ENCODE measurements around the gene APCDD1L. TPM values are rescaled to one million over a fixed set of nuclear protein-coding genes. Genes with fewer than 3 reads are reported as not detected.

Gene APCDD1L
- total and polyA plus RNA-seq, 4 donors: 0.02 to 0.74 (median 0.31) TPM

DNA sequence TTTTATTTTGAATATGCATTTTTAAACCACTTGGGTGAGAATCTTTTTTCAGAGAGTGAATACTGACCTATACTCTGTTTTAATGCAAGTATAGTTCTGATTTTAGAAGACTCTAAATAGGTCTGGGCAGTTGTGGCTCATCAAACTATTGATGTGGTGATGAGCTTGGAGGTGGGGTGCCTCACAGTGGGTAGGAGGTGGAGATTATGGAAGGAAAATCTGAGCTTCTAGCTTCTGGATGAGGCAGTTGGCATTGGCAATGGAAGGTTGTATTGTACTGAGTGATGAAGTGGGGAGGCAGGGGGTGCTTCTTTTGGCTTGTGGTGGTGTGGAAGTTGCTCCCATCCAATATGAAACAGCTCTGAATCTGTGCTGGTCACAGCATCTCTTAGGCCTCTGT is 73.5 kb downstream of the APCDD1L start:
- no peak for ATAC-seq (ENCODE audit: insufficient read depth, low FRiP score)

DNA sequence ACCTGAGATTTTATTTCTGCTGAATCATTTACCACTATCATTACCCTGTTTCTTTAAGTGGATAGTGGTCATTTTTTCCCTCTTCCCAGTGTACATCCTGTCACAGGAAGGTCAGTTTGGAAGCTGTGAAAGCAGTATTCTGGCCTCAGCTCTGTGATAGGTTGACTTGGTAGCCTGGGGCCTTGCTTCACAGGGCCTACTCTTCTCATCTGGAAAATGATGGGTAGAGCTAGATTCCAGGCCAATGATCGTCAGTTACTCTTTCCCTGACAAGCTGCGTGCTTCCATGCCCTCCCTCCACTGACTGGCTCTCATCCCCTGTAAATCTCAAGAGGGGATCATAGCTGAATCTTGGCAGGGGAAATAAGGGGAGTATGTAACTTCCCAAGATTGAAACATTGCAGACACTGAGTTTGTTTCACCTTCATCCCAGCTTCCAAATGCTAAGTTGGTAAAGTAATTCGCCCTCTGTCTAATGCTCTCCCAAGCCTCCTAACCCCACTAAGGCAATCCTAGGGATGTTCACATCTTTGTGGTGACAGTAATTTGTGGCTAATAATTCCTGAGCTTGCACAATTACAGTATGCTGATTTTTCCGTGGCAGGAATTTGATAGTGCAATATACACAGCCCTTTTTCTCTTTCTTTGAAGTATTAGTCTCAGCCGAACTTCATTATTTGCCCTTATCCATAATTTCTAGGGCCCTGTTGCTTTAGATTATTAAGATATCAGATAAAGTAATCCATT is 75.0 kb downstream of the APCDD1L start:
- ATAC-seq (ENCODE audit: insufficient read depth, low FRiP score): no peak
- TF ChIP-seq, protein P1, sequence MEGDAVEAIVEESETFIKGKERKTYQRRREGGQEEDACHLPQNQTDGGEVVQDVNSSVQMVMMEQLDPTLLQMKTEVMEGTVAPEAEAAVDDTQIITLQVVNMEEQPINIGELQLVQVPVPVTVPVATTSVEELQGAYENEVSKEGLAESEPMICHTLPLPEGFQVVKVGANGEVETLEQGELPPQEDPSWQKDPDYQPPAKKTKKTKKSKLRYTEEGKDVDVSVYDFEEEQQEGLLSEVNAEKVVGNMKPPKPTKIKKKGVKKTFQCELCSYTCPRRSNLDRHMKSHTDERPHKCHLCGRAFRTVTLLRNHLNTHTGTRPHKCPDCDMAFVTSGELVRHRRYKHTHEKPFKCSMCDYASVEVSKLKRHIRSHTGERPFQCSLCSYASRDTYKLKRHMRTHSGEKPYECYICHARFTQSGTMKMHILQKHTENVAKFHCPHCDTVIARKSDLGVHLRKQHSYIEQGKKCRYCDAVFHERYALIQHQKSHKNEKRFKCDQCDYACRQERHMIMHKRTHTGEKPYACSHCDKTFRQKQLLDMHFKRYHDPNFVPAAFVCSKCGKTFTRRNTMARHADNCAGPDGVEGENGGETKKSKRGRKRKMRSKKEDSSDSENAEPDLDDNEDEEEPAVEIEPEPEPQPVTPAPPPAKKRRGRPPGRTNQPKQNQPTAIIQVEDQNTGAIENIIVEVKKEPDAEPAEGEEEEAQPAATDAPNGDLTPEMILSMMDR (IDR thresholded peaks at IDR 0.05; ENCODE audit: control extremely low read depth, extremely low read depth): no peak
- no peak overlapping the region for H3K9ac ChIP-seq (ENCODE audit: insufficient read depth in 1 of 2, low read length in 2 of 2)
- no peak overlapping the region for H3K4me3 ChIP-seq
- H3K9me3 ChIP-seq (ENCODE audit: control insufficient read depth in 4 of 4, insufficient read depth in 3 of 4, low read length in 3 of 4): no peaks in the 10 kb centered on the region
- H3K27ac ChIP-seq (ENCODE audit: low read depth in 1 of 2, low read length in 1 of 2): no peak overlapping the region
- DNase-seq: no peak
- peaks cover 0 to 7% (median 3%) of the 10 kb centered on the region in 5 donors for H3K4me1 ChIP-seq (ENCODE audit: control insufficient read depth in 5 of 5, insufficient read depth in 5 of 5, low read length in 5 of 5)
- WGBS, 2 donors: 85 to 87% methylated on average over 5 of the region's 5 CpGs
- H3K27me3 ChIP-seq (ENCODE audit: control insufficient read depth in 3 of 3, insufficient read depth in 3 of 3, low read length in 2 of 3): no peaks in the 10 kb centered on the region
- peaks cover 3 to 15% (median 10%) of the 10 kb centered on the region in 4 donors for H3K36me3 ChIP-seq (ENCODE audit: control insufficient read depth in 4 of 4, insufficient read depth in 4 of 4, low read length in 4 of 4)

More for the DNA sequence above, 73.5 kb downstream of the APCDD1L start:
- no peak for DNase-seq
- H3K9me3 ChIP-seq (ENCODE audit: control insufficient read depth in 4 of 4, insufficient read depth in 3 of 4, low read length in 3 of 4): no peaks in the 10 kb centered on the region
- TF ChIP-seq, protein P1 (IDR thresholded peaks at IDR 0.05; ENCODE audit: control extremely low read depth, extremely low read depth): no peak
- no peak overlapping the region for H3K4me3 ChIP-seq
- no peak overlapping the region for H3K27ac ChIP-seq (ENCODE audit: low read depth in 1 of 2, low read length in 1 of 2)
- peaks cover 3 to 21% (median 14%) of the 10 kb centered on the region in 4 donors for H3K36me3 ChIP-seq (ENCODE audit: control insufficient read depth in 4 of 4, insufficient read depth in 4 of 4, low read length in 4 of 4)
- peaks cover 0 to 7% (median 3%) of the 10 kb centered on the region in 5 donors for H3K4me1 ChIP-seq (ENCODE audit: control insufficient read depth in 5 of 5, insufficient read depth in 5 of 5, low read length in 5 of 5)
- no peak overlapping the region for H3K9ac ChIP-seq (ENCODE audit: insufficient read depth in 1 of 2, low read length in 2 of 2)
- H3K27me3 ChIP-seq (ENCODE audit: control insufficient read depth in 3 of 3, insufficient read depth in 3 of 3, low read length in 2 of 3): no peaks in the 10 kb centered on the region

DNA sequence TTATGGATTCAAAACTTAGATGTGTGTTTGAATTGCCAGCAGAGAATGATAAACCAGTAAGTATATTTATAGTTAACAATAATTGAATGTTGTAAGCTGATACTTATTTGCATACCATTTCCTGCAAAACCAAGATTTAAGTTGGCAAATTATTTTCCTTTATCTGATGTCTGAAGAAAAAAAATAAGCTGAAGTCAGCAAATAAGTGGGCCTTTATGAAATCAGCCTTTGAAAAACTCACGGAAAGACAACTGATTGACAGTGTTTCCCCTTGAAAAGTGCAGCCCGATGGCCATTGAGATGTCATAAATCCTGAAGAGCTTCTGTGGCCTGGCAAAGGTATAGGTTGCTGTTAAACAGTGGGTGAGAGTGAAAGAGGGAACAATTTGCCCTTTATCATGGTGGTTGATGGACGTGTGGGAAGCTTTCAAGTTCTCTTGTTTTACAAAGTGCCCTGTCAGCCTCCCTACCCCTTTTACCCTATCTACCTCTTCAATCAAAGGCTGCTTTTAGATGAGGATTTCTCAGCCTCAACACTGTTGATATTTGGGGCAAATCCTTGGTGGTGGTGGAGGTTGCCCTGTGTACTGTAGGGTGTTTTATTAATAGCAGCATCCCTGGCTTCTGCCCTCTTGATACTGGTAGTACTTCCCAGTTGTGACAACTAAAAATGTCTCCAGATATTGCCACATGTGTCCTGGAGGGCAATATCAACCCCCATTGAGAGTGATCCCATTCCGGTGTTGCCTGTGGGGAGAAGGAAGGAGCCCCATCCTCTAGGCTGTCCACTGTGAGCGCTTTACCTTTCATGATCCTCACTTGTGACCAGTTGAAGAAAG is 76.0 kb downstream of the APCDD1L start:
- H3K9ac ChIP-seq (ENCODE audit: insufficient read depth in 1 of 2, low read length in 2 of 2): no peak overlapping the region
- no peaks in the 10 kb centered on the region for H3K27me3 ChIP-seq (ENCODE audit: control insufficient read depth in 3 of 3, insufficient read depth in 3 of 3, low read length in 2 of 3)
- WGBS, 2 donors: 81 to 82% methylated on average over 5 of the region's 5 CpGs
- ATAC-seq (ENCODE audit: insufficient read depth, low FRiP score): no peak
- peak in 1 of 3 donors; percentile 22 for DNase-seq
- H3K36me3 ChIP-seq (ENCODE audit: control insufficient read depth in 4 of 4, insufficient read depth in 4 of 4, low read length in 4 of 4): peaks cover 0 to 10% (median 5%) of the 10 kb centered on the region in 4 donors
- peaks cover 0 to 7% (median 3%) of the 10 kb centered on the region in 5 donors for H3K4me1 ChIP-seq (ENCODE audit: control insufficient read depth in 5 of 5, insufficient read depth in 5 of 5, low read length in 5 of 5)
- H3K27ac ChIP-seq (ENCODE audit: low read depth in 1 of 2, low read length in 1 of 2): peak overlapping the region in 1 of 2 donors; percentile 56
- H3K4me3 ChIP-seq: no peak overlapping the region
- no peaks in the 10 kb centered on the region for H3K9me3 ChIP-seq (ENCODE audit: control insufficient read depth in 4 of 4, insufficient read depth in 3 of 4, low read length in 3 of 4)
- TF ChIP-seq, protein P1 (IDR thresholded peaks at IDR 0.05; ENCODE audit: control extremely low read depth, extremely low read depth): no peak

Data from lung (tissue), 12 donors.